G401.6 (cell line): ENCODE results near the gene APP.
"Not testable (repeated sequence)": the region's sequence is repeated elsewhere in the genome, so short reads cannot be mapped to it uniquely, and the experiment has no call there.

Experiments
- FAIRE-seq: peaks from 2 replicates; lab custom pipeline; 2012; peaks lifted over from hg19 to GRCh38; lab: Jason Lieb, UNC

The APP gene

GRCh38 chr21:26019236-26019635 lies 151.3 kb downstream of the APP start:
- no peak for FAIRE-seq

GRCh38 chr21:26013970-26014369 lies 156.6 kb downstream of the APP start:
- FAIRE-seq, result no peak

- FAIRE-seq, result not testable (repeated sequence)
Measured at GRCh38 chr21:26012482-26012881, 158.1 kb downstream of the APP start.

GRCh38 chr21:26011292-26011940 lies 159.2 kb downstream of the APP start:
- FAIRE-seq, result no peak

GRCh38 chr21:26007951-26008498 lies 162.5 kb downstream of the APP start:
- no peak for FAIRE-seq

- FAIRE-seq, result no peak
Measured at GRCh38 chr21:26005464-26005863, 165.1 kb downstream of the APP start.

- no peak for FAIRE-seq
Measured at GRCh38 chr21:26003404-26003803, 167.2 kb downstream of the APP start.

GRCh38 chr21:26001356-26001755 lies 169.2 kb downstream of the APP start:
- no peak for FAIRE-seq

GRCh38 chr21:25999921-26000582 lies 170.5 kb downstream of the APP start:
- FAIRE-seq, result no peak

- FAIRE-seq, result no peak
Measured at GRCh38 chr21:25997788-25998611, 172.6 kb downstream of the APP start.

- no peak for FAIRE-seq
Measured at GRCh38 chr21:25995278-25995677, 175.3 kb downstream of the APP start.

GRCh38 chr21:25994758-25995163 lies 175.8 kb downstream of the APP start:
- FAIRE-seq, result no peak

- no peak for FAIRE-seq
Measured at GRCh38 chr21:25988738-25989137, 181.8 kb downstream of the APP start.

GRCh38 chr21:25987531-25987930 lies 183.0 kb downstream of the APP start:
- FAIRE-seq, result no peak

GRCh38 chr21:25986928-25987327 lies 183.6 kb downstream of the APP start:
- FAIRE-seq, result no peak

GRCh38 chr21:25985990-25986389 lies 184.6 kb downstream of the APP start:
- no peak for FAIRE-seq

- no peak for FAIRE-seq
Measured at GRCh38 chr21:25984538-25984937, 186.0 kb downstream of the APP start.

- FAIRE-seq, result no peak
Measured at GRCh38 chr21:25983745-25984144, 186.8 kb downstream of the APP start.

- FAIRE-seq, result no peak
Measured at GRCh38 chr21:25980710-25981109, 189.9 kb downstream of the APP start.

- FAIRE-seq, result no peak
Measured at GRCh38 chr21:25979845-25980616, 190.5 kb downstream of the APP start.

GRCh38 chr21:25977068-25977611 lies 193.4 kb downstream of the APP start:
- no peak for FAIRE-seq

- FAIRE-seq, result no peak
Measured at GRCh38 chr21:25974964-25975363, 195.6 kb downstream of the APP start.
